Stimulated activated CD8-positive, alpha-beta memory T cell treated with anti-CD3 and anti-CD28 coated beads, Interleukin-7, amount 100 ng/mL, for 48 hours (primary cell): ENCODE measurements around the gene ZBTB7A.
"Not testable (repeated sequence)": the region's sequence is repeated elsewhere in the genome, so short reads cannot be mapped to it uniquely, and the experiment has no call there.

ENCODE experiments used
- DNase-seq, 2 donors: peaks; one replicate each; pipeline ENCODE4 v3.0.0-alpha.2; 2020; ENCODE audit warnings: low read depth in 1 of 2; ENCODE audit errors: extremely low read depth in 1 of 2

The ZBTB7A gene

DNA sequence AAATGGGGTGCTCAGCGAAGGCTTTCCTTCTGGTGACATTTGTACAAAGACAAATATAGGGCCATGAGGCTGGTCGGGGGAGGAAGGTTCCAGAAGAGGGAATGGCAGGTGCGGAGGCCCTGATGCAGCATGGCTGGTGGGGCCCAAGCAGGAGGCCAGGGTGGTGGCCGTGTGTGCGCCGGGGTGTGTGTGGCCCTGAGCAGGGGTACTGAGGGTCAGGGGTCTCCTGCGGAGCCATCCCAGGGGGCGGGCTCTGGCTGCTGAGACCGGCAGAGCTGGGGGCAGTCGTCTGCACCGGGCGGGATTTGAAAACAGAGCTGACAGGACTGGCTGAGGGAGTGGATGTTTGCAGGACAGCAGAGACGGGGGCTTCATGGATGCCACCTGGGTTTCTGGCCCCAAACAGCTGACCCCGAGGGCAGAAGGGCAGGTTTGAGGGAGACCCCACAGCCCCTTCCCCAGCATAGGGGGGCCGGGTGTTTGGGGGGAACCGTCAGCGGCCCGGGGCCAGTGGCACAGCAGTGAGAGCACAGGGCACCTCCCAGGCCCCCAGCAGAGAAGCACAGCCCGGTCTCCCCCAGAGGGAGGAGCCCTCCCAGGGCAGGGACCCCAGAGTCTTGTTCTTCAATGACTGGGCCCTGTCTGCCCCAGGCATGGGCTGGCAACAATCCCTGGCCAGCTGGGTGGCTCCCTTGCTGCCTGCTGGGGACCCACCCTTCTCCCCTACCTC, 47.8 kb downstream of the ZBTB7A start:
- no peak for DNase-seq

DNA sequence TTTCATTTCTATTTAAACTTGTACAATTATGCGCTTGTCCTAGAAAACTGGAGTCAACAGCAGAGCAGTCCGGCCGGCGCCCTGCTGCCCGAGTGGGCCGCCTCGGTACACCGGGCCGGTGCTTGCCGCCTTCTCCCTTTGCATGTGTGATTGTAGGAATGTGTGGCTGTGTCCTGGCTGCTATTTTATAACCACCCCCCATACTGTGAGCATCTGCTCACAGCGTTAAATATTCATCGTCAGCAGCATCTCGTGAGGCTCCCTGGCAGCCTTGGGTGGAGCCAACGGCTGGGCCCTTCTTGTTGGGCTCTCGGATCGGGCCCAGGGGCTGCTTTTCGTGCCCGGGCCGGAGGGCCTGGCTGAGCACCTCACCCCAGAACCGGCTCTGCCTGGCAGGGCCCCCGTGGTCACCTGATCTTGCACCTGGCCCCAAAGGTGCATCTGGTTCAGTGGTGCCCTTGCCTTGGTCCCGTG, 48.5 kb downstream of the ZBTB7A start:
- DNase-seq, result no peak

DNA sequence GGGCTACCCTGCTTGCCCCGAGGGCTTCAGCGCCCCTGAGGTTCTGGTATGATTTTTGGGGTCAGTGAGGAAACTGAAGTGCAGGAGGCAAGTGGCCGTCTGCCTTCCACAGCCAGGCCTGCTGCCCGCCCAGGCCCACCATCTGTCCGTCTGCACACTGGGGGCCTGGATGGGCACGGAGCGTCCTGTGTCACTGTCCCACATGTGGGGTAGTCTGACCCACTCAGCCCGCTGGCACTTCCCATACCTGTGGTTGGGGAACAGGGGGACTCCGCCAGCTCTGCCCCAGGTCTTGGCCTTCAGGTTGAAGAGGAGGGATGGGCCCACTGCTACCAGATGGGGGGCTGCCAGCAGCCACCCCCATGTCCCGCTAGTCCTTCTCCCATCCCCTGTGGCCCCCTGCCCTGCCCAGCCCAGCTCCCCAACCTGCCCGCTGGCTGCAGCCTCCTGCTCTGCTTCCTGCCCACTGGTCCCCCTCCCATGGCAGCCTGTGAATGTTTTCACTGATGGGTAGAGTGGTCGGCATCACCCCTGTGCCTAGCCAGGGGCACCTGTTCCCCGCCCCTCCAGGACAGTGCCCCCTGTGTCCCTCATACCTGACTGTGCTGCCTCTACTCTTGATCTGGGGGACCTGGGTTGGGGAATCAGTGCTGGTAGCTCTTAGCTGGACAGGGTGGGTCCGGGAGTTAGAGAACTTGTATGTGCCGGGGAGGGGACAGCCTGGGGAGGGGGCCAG, 49.6 kb downstream of the ZBTB7A start:
- DNase-seq, result no peak

DNA sequence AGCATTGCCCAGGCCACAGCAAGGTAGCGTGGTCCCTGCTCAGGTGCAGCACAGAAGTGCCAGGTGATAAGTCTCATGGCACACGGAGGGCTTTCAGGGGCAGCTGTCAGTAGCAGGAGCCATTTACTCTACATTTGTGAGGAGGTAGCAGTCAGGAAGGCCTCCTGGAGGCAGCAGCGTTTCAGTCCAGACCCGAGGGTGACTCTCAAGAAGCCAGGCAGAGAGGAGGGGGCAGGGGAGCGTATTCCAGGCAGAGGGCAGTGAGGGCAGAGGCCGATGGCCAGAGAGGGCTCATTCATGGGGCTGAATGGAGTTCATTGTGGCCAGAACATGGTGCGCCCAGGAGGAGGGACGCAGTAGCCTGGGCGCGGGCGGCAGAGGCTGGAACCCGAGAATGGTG, 50.2 kb downstream of the ZBTB7A start:
- DNase-seq, result no peak

DNA sequence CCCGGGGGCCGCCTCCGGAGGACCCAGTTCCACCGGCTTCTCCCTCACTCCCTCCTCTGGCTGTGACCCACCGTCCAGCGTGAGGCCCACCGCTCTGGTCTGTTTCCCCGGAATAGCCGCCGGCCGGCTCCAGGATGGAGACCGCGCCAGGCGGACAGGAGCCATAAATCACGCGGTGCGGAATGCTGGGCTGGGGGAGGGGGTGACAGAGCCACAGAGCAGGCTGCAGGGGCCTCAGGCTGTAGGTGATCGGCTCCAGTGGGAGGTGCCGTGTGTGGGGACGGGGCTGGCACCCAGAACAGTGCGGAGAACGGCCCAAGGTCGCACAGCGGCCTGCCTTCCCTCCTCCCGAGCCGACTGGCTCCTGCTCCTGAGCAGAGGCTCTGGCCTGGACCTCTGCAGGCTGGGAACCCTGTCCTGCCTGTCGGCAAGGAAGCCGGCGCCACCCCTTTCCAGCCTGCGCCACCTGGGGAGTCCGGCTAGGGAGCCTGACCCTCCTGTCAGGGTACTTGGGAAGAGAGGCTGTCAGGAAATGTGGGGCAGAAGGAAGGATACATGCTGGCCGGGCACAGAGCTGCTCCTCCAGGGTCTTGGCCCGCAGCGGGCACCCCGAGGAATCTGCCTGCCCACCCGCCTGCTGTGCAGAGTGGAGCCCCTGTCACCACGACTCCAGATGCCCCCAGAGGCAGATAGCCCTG, 50.8 kb downstream of the ZBTB7A start:
- no peak for DNase-seq

DNA sequence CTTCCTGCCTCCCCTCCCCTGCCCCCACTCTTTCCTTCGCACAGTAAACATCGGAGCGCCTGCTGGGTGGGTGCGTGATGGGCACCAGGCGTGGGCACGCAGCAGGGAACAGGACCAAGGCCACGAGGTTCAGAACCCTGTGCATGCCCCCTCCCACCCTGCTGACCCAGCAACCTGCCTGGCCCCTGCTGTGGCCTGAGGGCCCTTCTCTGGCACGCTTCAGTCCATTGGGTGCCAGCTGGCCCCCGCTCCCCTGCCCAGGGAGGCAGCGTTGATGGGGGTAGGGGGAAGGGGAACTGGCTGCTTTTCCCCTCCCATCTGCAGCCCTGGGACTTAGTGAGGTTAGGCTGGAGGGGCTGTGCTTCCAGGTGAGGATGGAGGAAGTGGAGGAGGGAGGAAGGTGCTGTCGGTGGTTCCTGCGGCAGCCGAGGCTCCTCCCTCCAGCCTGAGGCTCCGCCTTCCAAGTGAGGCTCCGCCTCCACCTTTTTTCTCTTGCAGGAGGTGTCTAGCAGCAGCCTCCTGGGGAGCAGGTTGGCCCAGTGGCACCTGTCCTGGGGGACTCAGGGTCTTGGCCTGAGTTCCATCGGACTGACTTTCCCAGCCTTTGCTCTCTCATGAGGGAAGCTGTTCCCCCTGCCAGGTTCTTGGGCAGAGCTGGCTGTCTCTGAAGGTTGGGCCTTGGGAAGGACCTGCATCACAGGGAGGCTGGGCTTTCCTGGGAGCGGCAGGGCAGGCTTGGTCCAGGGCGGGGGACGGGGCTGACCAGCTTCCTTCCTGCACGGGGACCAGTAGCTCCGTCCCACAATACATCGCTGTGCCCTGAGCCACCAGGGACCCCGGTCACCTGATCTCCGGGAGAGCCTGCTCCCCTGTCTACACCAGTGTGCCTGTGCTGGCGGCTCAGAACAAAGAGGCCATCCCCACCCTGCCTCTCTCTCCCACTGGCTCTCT, 51.9 kb downstream of the ZBTB7A start:
- peak in 1 of 2 donors; percentile 11 for DNase-seq

DNA sequence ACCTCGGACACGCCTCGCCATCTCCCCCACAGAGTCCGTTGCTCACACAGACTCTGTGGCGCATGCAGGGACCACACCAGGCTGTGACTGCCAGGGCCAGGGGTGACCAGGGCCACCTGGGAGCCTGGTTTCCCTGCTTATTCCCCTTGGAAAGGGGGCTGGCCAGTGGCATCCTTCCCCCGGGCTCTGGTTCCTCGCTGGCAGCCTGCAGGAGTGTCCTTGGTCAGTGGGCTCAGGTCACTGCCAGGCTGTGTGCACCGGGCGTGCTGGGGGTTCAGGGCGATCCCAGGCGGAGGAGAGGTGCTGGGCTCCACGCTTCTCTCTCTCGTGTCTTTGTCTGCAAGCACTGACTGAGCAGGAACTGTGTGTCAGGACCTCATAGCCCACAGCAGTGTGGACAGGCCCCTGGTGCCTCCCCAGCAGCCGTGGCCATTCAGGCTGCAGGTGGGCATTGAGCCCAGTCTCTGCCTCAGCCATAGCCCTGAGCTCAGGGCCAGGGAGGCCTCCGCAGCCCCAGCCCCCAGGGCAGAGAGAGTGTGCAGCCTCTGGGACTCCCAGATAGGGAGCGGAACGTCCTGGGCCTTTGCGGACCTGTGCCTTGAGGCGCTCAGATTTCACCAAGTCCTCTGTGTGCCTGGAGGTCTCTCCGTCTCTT, 52.7 kb downstream of the ZBTB7A start:
- no peak for DNase-seq

DNA sequence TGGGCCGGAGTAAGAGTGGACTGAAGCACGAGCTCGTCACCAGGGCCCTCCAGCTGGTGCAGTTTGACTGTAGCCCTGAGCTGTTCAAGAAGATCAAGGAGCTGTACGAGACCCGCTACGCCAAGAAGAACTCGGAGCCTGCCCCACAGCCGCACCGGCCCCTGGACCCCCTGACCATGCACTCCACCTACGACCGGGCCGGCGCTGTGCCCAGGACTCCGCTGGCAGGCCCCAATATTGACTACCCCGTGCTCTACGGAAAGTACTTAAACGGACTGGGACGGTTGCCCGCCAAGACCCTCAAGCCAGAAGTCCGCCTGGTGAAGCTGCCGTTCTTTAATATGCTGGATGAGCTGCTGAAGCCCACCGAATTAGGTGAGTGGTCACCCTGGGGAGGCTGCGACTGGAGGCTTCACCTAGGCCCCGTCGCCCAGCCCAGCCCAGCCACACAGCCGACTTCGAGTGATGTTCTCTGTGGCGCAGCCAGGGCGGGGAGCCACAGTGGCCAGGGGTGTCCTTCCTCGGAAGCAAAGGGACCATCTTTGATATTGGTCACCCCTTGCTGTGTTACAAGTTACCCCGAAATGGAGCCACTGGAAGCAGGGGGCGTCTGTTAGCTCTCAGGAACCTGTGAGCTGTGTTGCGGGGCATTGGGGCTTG, 53.6 kb downstream of the ZBTB7A start:
- no peak for DNase-seq

DNA sequence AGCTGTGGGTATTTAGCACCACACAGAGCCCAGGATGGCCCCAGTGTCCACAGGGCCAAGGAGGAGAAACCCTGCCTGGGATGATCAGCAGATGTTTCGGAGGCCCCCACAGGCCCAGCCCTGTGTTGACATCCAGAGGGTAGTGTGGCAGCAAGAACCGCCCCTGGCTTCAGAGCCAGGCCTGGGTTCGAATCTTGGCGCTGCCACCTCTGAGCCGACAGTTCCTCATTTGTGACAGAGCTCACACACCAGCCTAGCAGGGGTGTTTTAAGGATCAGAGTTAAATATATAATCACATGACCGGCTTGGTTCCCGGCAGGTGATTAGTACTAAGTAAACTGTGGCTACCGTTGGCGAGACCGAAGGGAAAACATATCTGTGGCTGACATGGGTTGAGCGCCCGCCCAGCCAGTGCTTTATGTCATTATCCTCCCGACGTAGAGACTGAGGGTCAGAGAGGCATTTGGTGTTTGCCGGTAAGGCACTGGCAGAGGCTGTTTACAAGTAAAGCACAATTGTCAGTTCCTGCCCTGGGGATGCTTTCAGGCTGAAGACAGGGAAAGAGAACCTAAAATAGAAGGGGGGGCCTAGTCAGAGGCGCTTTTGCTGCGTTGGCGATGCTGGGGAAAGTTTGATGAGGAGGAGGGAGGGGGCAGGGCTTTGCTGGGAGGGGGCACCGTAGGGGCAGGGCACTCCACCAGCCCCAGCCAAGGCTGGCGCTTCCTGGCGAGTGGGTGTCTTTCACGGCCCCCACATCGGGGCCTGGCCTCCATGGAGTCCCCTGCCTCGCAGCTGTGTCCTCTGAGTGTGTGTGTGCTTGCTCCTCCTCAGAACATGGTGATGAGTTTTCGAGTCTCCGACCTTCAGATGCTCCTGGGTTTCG, 54.4 kb downstream of the ZBTB7A start:
- DNase-seq, result no peak

DNA sequence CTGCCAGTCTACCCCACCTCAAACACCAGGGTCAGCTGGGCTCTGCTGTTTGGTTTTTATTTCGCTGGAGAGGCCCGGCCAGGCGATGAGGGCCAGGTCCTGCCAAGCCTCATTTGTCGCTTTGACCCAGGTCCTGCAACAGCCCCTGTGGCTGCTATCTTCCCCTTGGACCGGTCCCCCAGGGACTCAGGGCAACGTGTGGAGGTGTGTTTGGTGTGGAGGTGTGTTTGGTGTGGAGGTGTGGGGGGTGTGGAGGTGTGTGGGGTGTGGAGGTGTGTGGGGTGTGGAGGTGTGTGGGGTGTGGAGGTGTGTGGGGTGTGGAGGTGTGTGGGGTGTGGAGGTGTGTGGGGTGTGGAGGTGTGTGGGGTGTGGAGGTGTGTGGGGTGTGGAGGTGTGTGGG, 55.3 kb downstream of the ZBTB7A start:
- not testable (repeated sequence) for DNase-seq

DNA sequence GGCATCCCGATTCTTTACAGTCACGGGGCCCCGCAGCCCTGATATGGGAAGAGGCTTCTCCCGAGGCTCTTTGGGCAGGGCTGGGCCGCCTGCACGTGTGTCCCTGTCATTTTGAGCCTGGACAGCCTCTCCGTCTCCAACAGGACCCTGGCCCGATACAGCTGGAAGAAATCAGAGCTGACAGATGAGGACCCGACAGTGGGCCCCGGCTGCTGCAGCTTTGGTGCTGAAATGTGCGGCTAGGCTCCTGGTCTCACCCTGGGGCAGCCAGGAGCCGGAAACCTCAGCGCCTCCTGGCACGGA, 55.9 kb downstream of the ZBTB7A start:
- no peak for DNase-seq

DNA sequence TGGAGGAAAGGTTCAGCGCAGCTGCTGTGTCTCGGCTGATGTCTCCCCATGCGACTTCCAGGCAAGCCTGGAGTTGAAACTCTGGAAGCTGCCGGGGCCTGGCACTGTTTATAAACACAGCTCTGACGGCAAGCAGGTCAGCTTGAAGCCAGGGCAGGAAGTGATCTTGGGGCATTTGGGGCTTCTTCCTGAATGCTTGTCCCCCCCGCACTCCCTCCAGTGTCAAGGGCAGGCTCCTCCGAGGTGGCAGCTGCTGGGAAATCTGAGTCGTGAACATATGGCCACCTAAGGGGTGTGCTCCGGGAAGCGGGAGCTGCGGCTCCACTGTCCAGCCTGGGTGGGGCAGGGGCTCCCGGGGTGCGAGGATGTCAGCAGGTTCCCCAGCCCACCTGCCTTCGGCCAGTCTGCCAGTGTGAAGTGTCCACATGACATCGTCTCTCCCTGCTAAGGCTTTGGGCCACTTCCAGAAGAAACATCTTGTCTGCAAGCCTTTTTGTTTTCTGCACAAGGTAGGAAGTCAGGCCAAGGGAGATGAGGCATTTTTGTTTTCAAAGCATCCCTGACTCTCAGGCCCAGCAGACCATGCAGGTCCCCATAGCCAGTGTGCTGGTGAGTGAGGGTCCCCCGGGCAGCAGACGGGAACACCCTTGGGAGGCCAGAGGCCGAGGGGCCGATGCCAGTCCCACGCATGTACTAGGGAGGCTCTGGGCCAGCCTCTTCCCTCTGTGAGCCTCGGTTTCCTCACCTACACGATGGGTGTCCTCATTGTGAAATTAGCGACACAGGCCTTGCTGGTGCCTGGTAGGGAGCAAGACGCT, 56.5 kb downstream of the ZBTB7A start:
- no peak for DNase-seq

DNA sequence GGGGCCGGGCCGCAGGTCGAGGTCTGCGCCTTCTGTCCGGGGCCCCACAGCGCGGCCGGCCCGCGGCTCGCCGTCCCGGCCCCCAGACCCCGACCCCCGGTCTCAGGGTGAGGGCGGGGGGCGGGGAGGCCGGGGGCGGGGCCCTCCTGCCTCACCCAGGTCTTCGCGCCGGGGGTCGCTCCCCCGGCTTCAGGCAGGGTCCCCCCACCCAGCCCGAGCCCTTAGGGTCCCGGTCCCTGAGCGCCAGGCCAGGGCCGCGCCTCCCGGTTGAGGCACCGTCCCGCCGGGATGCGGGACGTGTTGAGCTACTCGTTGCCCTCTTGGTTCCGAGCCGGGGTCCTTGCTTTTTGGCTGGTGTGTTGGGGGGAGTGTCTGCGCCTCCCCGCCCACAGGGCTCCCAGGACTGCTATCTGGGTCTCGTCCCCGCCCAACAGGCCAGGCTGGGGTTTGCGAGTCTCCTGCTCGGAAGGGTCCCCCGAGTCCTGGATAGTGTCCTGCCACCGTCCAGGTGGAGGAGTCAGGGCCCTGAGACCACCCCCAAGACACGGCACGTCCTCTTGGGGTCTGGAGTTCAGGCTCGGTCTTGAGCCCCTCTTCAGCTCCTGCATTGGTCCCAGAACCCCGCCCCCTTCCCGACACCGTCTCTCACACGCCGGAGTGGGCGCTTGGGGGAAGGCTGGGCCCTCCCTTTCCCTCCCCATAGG, 58.7 kb downstream of the ZBTB7A start:
- no peak for DNase-seq

DNA sequence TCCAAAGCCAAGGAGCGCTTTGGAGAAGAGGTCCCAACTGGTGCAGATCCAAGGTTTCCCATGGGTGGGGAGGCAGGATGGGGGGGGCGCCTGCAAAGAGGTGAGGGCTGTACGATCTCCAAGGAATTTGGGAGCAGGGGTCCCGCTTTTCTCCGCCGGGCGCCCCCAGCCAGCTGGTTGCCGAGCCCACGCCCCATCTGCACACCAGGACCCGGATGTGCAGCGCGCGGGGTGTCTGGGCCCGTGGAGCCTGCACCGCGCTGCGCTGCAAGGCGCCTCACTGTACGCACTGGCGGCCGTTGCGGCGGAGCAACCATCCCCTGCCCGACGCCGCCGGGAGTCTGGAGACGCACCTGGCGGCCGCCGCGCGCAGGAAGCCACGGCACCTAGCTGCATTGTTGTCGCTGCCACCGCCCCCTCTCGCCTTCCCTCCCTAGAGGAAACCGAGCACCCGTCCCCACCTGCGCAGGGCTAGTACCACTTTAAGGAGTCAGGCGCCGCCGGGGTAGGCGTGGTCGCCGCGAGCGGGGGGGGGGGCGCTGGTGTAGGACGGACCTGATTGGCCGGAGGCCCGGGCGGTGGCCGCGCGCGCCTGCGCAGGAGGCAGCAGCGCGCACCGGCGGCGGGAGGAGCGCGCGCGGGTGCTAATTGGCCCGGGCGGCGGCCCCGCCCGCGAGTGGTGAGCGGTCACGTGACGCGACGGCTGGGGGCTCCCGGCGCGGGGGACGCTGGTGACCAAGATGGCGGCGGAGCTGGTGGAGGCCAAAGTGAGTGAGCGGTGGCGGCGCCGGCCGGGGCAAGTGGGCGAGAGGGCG, 59.5 kb downstream of the ZBTB7A start, which contains the start of gene PIAS4:
Gene PIAS4, plus strand, starts transcription at position 716 of the 815 bp plus-strand sequence. Its CDS starts 25 bp downstream, at position 741.
- peak; percentile 84 to 97 for DNase-seq

DNA sequence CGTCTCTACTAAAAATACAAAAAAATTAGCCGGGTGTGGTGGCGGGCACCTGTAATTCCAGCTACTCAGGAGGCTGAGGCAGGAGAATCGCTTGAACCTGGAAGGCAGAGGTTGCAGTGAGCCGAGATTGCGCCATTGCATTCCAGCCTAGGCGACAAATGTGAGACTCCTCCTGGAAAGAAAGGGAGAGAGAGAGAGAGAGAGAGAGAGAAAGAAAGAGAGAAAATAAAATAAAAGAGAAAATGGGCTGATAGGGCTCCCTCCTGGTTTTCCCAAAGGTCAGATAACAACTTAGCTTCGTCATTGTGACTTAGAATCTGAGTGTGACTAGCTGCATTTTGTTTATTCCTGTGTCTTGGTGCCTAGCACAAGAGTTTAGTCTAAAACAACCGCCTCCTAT, 61.3 kb downstream of the ZBTB7A start:
- DNase-seq, result not testable (repeated sequence)

DNA sequence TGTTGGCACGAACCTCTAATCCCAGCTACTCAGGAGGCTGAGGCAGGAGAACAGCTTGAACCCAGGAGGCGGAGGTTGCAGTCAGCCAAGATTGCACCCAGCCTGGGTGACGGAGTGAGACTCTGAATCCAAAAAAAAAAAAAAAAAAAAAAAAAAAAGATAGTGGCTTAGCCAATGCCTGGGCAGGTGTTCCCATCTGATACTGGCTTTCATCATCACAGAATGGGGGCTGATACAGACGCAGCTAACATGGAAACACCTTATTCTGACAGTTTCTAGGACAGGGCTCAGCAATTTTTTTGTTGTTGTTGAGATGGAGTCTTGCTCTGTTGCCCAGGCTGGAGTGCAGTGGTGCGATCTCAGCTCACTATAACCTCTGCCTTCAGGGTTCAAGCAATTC, 65.9 kb downstream of the ZBTB7A start:
- not testable (repeated sequence) for DNase-seq
